ENCODE data around the gene YIPF5. TPM values are rescaled to one million over a fixed set of nuclear protein-coding genes. Genes with fewer than 3 reads are reported as not detected.

The YIPF5 gene
- total RNA-seq, 1 experiment from 2014 or later, result 50.9 TPM

DNA sequence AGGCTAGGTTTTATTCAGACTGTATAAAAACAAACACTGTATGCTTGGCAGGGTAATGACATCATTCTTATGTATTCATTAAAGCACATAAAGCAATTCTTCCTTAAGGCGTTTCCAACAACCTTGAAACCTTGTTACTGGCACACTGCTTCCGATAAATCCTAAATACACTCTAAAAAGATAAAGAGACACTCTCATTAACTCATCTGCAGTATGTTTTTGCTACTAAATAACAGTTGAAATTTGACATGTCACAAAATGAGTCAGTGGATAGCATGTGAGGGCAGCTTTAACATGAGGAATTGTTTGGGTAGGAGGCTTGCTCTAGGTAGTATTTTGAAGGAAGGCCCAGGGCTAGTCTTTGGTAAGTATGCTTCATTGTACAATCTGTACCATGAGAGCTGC, 13.7 kb downstream of the YIPF5 start:
- Histone ChIP-seq H3K27me3 (replicated peaks; ENCODE audit: insufficient read depth, low read depth, low read length, poor library complexity) (no peaks in the 10 kb centered on the region), H3K27ac (ENCODE audit: low read depth, low read length, poor library complexity, severe bottlenecking) (no peak overlapping the region), H3K36me3 (ENCODE audit: insufficient read depth, low read length, poor library complexity, severe bottlenecking) (peaks cover 24% of the 10 kb centered on the region), H3K9me3 (ENCODE audit: low read depth, low read length, poor library complexity, severe bottlenecking) (no peaks in the 10 kb centered on the region), H3K4me3 (ENCODE audit: low read depth, low read length, poor library complexity, severe bottlenecking) (no peak overlapping the region), H3K4me1 (ENCODE audit: insufficient read depth, low read length, poor library complexity, severe bottlenecking) (no peaks in the 10 kb centered on the region)
- ChIA-PET CTCF (no interaction called here), POLR2A (ENCODE audit: low non-redundant PET) (no interaction called here)
- no peak for DNase-seq (ENCODE audit: low spot score)
- intact Hi-C loops (cut with micrococcal nuclease; ENCODE audit: unreplicated experiment), result no loop called here
- TF ChIP-seq, protein P1, sequence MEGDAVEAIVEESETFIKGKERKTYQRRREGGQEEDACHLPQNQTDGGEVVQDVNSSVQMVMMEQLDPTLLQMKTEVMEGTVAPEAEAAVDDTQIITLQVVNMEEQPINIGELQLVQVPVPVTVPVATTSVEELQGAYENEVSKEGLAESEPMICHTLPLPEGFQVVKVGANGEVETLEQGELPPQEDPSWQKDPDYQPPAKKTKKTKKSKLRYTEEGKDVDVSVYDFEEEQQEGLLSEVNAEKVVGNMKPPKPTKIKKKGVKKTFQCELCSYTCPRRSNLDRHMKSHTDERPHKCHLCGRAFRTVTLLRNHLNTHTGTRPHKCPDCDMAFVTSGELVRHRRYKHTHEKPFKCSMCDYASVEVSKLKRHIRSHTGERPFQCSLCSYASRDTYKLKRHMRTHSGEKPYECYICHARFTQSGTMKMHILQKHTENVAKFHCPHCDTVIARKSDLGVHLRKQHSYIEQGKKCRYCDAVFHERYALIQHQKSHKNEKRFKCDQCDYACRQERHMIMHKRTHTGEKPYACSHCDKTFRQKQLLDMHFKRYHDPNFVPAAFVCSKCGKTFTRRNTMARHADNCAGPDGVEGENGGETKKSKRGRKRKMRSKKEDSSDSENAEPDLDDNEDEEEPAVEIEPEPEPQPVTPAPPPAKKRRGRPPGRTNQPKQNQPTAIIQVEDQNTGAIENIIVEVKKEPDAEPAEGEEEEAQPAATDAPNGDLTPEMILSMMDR (conservative IDR thresholded peaks at IDR 0.05; ENCODE audit: low read depth, low read length), result no peak
- no peak for TF ChIP-seq EZH2 (IDR thresholded peaks at IDR 0.05; ENCODE audit: borderline replicate concordance, low read depth, low read length, poor library complexity, severe bottlenecking)
- BruUV-seq (replicated peaks), result no TSS peak

DNA sequence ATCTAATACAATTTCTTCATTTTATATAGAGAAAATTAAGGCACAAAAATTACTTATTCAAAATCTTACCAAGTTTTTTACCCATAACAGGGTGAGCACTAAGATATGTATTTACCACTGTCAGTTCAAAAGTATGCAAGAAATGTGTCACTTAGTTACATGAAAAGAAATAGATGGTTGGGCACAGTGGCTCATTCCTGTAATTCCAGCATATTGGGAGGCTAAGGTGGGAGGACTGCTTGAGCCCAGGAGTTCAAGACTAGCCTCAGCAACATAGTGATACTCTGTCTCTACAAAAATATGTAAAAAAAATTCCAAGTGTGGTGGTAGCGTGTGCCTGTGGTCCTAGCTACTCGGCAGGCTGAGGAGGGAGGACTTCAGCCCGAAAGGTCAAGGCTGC, 19.4 kb downstream of the YIPF5 start:
- no TSS peak for BruUV-seq (replicated peaks)
- DNase-seq (ENCODE audit: low spot score), result no peak
- H3K9me3 ChIP-seq (ENCODE audit: low read depth, low read length, poor library complexity, severe bottlenecking), result no peaks in the 10 kb centered on the region
- H3K27ac ChIP-seq (ENCODE audit: low read depth, low read length, poor library complexity, severe bottlenecking), result no peak overlapping the region
- H3K4me1 ChIP-seq (ENCODE audit: insufficient read depth, low read length, poor library complexity, severe bottlenecking), result no peaks in the 10 kb centered on the region
- H3K4me3 ChIP-seq (ENCODE audit: low read depth, low read length, poor library complexity, severe bottlenecking), result no peak overlapping the region
- ChIA-PET POLR2A (ENCODE audit: low non-redundant PET) (interaction anchor here (0.7 kb wide), 1 partner anchor 453 kb away, joined by 9 read pairs; no protein-coding TSS in a partner anchor), CTCF (no interaction called here)
- no peak for TF ChIP-seq EZH2 (IDR thresholded peaks at IDR 0.05; ENCODE audit: borderline replicate concordance, low read depth, low read length, poor library complexity, severe bottlenecking)
- TF ChIP-seq, protein P1 (conservative IDR thresholded peaks at IDR 0.05; ENCODE audit: low read depth, low read length), result no peak
- no peaks in the 10 kb centered on the region for H3K27me3 ChIP-seq (replicated peaks; ENCODE audit: insufficient read depth, low read depth, low read length, poor library complexity)
- H3K36me3 ChIP-seq (ENCODE audit: insufficient read depth, low read length, poor library complexity, severe bottlenecking), result no peaks in the 10 kb centered on the region
- intact Hi-C loops (cut with micrococcal nuclease; ENCODE audit: unreplicated experiment), result no loop called here

DNA sequence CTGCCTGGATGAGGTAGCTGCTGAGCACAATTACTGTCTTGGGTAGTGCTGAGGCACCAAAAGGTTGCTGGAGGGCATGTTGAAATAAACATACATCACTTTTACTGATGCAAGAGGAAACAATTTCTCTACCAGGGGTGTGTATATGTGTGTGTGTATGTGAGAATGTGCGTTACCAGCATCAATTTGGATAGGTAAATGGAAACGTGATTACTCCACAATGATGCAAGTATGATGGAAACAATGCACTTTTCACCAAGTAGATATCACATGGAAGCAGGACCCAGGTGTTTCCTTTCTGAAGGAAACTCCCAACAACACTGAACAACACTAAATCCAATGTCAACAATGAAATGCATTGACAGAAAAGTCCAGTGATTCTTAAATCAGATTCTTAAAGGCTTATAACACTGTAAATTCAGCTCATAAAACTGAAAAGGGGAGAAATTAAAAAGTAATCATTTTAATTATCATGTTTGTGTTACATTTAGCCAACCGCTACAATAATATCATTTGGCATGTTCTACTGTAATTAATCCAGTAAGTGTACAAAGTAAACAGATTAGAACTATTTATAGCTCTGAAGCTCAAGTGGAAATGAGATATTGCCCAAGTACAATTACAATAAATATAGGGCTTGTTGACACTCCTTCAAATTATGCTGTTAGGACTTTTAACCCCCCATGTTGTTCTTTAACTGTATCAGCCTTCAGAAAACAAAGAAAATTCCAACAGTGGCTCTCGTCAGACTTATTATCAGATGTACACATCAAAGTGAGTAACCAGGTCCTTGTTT, 25.3 kb downstream of the YIPF5 start:
- TF ChIP-seq, protein P1 (conservative IDR thresholded peaks at IDR 0.05; ENCODE audit: low read depth, low read length), result no peak
- no peak for TF ChIP-seq EZH2 (IDR thresholded peaks at IDR 0.05; ENCODE audit: borderline replicate concordance, low read depth, low read length, poor library complexity, severe bottlenecking)
- Histone ChIP-seq H3K4me3 (ENCODE audit: low read depth, low read length, poor library complexity, severe bottlenecking) (no peak overlapping the region), H3K9me3 (ENCODE audit: low read depth, low read length, poor library complexity, severe bottlenecking) (no peaks in the 10 kb centered on the region), H3K4me1 (ENCODE audit: insufficient read depth, low read length, poor library complexity, severe bottlenecking) (no peaks in the 10 kb centered on the region), H3K36me3 (ENCODE audit: insufficient read depth, low read length, poor library complexity, severe bottlenecking) (no peaks in the 10 kb centered on the region), H3K27me3 (replicated peaks; ENCODE audit: insufficient read depth, low read depth, low read length, poor library complexity) (no peaks in the 10 kb centered on the region), H3K27ac (ENCODE audit: low read depth, low read length, poor library complexity, severe bottlenecking) (no peak overlapping the region)
- CTCF ChIA-PET, result no interaction called here
- DNase-seq (ENCODE audit: low spot score), result no peak
- BruUV-seq (replicated peaks), result no TSS peak
- intact Hi-C loops (cut with micrococcal nuclease; ENCODE audit: unreplicated experiment), result no loop called here
- POLR2A ChIA-PET (ENCODE audit: low non-redundant PET), result no interaction called here

Data from A673 (cell line).